Activated CD4-positive, CD25-positive, alpha-beta regulatory T cell treated with anti-CD3 and anti-CD28 coated beads, Interleukin-2, amount 50 U/mL, for 24 hours (primary cell): Measurements from ENCODE around the gene MBOAT7.
"Not testable (repeated sequence)": the region's sequence is repeated elsewhere in the genome, so short reads cannot be mapped to it uniquely, and the experiment has no call there.

Experiments
- ATAC-seq, 2 donors: fragments of 150-1000 bp; cut with Tn5 transposase; one replicate each; pipeline ENCODE4 v1.10.0; 2021; ENCODE audit warnings: mild to moderate bottlenecking in 1 of 2, moderate library complexity in 1 of 2

The MBOAT7 gene

DNA sequence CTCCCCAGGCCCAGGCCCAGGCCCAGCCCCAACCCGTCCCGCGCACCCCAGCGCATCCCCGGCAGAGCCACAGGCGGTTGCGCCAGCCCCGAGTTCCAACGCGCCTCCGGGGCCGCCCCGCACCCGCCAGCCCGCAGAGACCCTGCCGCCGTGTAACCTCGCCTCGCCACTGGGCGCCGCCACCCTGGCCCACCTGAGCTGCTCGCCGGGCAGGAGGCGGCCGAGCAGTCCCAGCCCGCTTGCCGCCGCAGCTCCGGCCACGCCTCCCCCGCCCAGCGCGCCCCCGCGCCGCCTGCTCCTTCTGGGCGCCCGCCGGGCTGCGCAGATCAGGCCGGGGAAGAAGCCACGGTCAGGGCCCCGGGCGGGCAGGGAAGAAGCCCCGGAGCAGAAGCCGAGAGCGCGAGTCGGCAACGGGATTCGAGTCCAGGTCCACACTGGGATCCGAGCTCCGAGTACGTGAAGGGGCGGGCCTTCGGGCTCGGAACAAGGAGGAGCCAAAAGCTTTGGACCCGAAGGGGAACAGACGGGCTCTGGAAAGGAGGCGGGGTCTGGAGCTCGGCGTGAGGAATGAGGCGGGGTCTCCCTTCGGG, at the start of gene MBOAT7:
MBOAT7 (minus strand) TSS at position 436 of the 590 bp plus-strand sequence. CDS start 1,072 bp downstream, outside the sequence.
- peak; percentile 3 to 41 for ATAC-seq

GRCh38 chr19:54233941-54234340, 44.6 kb upstream of the MBOAT7 start:
- ATAC-seq = no peak

DNA sequence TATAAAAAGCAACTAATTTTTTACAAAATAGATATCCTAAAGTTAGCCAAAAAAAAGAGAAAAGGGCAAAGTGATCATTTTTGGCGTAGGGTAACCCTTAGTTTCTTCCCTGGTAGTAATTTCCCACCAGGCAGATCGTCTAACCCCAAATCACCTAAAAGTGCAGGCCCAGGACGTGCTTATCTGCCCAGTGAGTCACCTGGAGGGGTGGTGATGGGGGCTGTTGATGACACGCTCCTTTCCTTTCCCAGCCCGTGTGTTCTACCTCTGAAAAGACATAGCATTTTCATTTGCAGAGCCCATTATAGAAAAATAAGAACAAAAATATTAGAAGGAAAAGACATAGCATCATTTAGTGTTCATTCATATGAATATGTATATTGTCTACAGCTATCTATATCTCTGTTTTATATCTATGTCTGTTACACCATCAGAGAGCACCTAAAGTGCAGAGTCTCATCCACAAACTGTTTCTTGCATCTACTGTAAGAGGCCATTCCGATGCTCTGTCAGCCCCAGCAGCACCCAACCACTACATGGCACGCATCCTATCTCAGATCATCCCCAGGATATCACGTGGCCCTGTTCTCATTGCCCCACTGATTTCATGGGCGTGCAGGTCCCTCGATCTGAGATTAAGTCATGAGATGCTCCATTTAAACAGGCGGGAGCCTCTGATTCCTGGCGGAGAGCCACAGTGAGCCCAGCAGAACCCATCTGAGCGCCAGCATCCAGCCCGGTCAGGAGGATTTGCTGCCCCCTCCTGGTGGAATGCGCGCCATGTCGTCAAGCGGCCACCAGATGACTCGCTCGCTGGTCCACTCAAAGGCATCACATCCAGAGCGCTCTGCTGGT, 41.9 kb upstream of the MBOAT7 start:
- peak; percentile 91 to 95 for ATAC-seq

DNA sequence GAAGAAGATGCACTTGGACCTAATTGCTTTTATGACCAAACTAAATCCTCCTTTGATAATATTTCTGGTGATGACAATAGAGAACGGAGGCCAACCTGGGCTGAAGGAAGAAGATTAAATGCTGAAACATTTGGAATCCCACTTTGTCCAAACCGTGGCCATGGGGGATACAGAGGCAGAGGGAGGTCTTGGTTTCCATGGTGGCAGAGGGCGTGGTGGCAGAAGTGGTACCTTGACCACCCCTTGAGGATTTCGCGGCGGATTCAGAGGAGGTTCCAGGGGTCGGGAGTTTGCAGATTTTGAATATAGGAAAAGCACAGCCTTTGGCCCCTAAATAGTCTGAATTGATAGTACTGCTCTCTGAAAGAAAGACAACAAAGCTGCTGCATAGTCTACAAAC, 40.7 kb upstream of the MBOAT7 start:
- ATAC-seq = no peak

GRCh38 chr19:54229146-54229545, 39.8 kb upstream of the MBOAT7 start:
- no peak for ATAC-seq

- not testable (repeated sequence) for ATAC-seq
Measured at GRCh38 chr19:54224619-54225018, 35.2 kb upstream of the MBOAT7 start.

- not testable (repeated sequence) for ATAC-seq
Measured at GRCh38 chr19:54223937-54224281, 34.5 kb upstream of the MBOAT7 start.

DNA sequence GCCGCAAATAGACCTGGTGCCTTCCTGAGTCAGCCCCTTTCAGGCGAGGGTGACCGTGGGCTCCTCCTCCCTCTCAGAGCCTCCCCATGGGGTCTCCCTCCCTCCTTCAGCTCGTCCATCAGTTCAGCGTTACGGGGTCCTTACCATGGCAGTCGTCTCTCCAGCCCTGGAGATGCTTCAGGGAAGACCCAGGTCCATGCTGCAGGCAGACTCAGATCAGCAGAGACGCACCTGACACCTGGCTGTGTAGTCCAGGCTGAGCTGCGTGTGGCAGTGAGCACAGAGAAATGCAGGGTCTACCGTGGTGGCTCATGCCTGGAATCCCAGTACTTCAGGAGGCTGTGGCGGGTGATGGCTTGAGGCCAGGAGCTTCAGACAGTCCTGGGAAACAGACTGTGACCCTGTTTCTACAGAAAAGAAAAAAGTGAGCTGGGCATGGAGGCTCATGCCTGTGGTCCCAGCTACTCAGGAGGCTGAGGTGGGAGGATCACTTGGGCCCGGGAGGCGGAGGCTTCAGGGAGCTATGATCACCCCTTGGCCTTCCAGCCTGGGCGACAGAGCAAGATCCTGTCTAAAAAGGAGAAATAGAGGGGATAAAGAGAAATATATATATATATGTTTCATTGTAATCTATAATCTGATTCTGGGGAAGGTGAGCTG, 34.0 kb upstream of the MBOAT7 start:
- not testable (repeated sequence) for ATAC-seq

GRCh38 chr19:54222474-54223276, 33.3 kb upstream of the MBOAT7 start, which contains the start of gene LILRB3:
Gene LILRB3 (minus strand): TSS chr19:54223007. CDS start chr19:54222976, 31 bp downstream.
- ATAC-seq = peak in 1 of 2 donors; percentile 23

DNA sequence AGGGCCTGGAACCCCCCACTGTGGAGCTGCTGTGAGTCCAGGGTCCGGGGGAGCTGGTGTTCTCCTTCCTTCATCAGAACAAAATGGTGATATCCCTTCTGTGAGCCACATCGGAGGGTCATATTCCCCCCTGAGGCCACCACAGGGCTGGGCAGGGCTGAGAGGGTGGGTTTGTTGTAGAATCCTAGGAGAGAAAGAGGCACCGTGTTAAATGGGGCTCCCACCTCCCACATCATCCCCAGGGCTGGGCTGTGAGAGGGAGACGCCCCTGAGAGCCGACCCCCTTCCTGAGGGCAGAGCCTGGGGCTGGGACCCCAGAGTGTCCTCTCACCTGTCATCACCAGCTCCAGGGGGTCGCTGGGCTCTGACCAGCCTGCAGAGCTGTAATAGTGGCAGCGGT, 32.6 kb upstream of the MBOAT7 start:
- not testable (repeated sequence) for ATAC-seq

- not testable (repeated sequence) for ATAC-seq
Measured at GRCh38 chr19:54219702-54220101, 30.3 kb upstream of the MBOAT7 start.

- no peak for ATAC-seq
Measured at GRCh38 chr19:54218960-54219661, 29.7 kb upstream of the MBOAT7 start.

GRCh38 chr19:54218259-54218658, 28.9 kb upstream of the MBOAT7 start:
- ATAC-seq = no peak

GRCh38 chr19:54217517-54218247, 28.3 kb upstream of the MBOAT7 start:
- ATAC-seq = not testable (repeated sequence)

- ATAC-seq = no peak
Measured at GRCh38 chr19:54216869-54217268, 27.5 kb upstream of the MBOAT7 start.

DNA sequence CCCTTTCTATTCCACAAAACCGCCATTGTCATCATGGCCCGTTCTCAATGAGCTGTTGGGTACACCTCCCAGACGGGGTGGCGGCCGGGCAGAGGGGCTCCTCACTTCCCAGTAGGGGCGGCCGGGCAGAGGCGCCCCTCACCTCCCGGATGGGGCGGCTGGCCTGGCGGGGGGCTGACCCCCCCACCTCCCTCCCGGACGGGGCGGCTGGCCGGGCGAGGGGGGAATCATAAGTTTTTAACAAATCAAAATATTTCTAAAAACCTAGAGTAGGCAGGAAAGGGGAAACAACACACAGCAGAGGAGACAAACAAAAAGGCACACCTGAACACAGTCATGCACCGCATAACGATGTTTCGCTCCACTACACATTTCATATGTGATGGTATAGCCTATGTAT, 25.4 kb upstream of the MBOAT7 start:
- ATAC-seq = not testable (repeated sequence)

DNA sequence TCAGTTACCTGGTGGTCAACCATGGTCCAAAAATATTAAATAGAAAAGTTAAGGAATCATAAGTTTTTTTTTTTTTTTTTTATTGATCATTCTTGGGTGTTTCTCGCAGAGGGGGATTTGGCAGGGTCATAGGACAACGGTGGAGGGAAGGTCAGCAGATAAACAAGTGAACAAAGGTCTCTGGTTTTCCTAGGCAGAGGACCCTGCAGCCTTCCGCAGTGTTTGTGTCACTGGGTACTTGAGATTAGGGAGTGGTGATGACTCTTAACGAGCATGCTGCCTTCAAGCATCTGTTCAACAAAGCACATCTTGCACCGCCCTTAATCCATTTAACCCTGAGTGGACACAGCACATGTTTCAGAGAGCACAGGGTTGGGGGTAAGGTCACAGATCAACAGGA, 24.8 kb upstream of the MBOAT7 start:
- ATAC-seq = not testable (repeated sequence)

GRCh38 chr19:54211235-54211634, 21.9 kb upstream of the MBOAT7 start:
- no peak for ATAC-seq

DNA sequence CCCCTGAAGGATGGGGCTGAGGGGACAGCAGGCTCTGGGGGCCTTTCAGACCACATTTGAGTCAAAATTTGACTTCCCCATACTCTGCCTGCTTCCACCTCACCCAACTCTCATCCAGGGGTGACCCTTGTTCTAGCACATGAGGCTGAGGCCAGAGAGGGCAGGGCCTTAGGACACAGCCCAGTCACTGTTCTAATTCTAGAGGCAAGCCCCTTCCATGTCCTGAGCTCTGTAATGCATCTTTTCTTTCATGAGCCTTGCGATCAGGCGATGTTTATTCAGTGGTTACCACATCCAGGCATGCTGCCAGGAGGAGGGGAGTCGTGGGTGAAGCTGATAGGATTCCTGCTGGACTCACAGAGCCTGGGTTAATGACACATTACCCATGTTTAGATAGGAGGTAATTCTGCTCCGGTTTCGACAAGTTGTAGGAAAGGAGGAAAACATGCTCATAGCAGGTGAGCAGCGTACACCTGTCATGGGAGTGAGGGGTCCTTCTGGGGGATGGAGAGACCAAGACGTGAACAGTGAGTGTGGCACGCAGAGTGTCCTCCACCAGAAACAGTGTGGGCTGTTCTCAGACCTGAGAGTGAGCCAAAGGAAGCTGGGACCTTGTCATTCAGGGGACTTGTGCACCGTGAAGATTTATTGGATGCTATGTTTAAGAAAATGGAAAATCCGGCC, 20.6 kb upstream of the MBOAT7 start:
- no peak for ATAC-seq

DNA sequence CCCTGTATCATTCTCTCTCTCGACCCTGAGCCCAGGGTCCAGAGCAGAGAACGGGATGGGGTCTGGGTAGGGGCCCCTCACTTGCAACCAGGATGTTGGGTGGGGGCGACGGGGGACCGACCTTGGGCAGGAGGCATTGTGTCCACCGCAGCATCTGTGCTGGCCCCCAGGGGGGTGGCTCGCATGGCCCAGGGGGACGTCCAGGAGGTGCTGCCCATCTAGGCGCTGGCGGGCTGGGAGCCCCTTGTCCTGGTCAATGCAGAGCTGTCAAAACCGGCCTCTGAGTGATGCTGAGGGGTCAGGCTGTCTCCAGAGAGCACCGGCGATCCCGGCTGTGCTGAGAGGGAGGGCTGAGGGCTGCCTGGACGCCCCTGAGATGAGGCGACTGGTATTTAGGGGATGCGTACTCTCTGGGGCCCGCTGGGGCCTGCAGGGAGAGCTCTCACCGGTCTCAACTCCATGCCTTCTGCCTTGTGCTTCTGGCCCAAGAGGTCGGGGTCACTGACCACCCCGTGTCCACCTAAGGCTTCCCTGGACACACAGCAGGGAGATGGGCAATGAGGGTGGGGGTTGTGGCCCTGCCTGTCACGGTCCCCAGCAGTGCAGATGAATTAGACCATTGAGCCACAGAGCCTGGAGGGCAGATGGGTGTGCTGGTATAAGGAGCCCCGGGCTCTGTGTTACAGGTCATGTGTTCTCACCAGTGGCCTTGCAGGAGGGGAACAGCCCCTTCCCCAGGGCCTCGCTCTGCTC, 19.9 kb upstream of the MBOAT7 start:
- ATAC-seq = no peak
